Ascending aorta (tissue), 2 donors: ENCODE data around the gene KCTD11. TPM values are rescaled to one million over a fixed set of nuclear protein-coding genes. Genes with fewer than 3 reads are reported as not detected.
A peak's percentile ranks its signal among the peaks of the same experiment; 100 is the strongest.

Experiments
- DNase-seq, 2 donors: peaks; one replicate each; pipeline ENCODE4 v3.0.0-alpha.2; 2019; ENCODE audit warnings: low spot score in 2 of 2
- H3K27ac ChIP-seq, 2 donors: fragments of 200-600 bp; sonication (generic); one replicate each; pipeline ENCODE4 v1.5.1; 2016 to 2017; ENCODE audit warnings: mild to moderate bottlenecking in 1 of 2
- H3K27me3 ChIP-seq: fragments of 200-600 bp; sonication (generic); one replicate; pipeline ENCODE4 v1.5.1; 2017
- H3K36me3 ChIP-seq, 2 donors: fragments of 200-600 bp; sonication (generic); one replicate each; pipeline ENCODE4 v1.5.1; 2016
- H3K4me1 ChIP-seq, 2 donors: fragments of 200-600 bp; sonication (generic); one replicate each; pipeline ENCODE4 v1.5.1; 2016 to 2017; ENCODE audit warnings: mild to moderate bottlenecking in 1 of 2
- H3K4me3 ChIP-seq, 2 donors: fragments of 200-600 bp; sonication (generic); one replicate each; pipeline ENCODE4 v1.5.1; 2016 to 2017; ENCODE audit warnings: mild to moderate bottlenecking in 1 of 2
- H3K9me3 ChIP-seq, 2 donors: fragments of 200-600 bp; sonication (generic); one replicate each; pipeline ENCODE4 v1.5.1; 2016
- CTCF ChIP-seq, 3 experiments: fragments of 200-600 bp in 2 of 3; fragments of 450-650 bp in 1 of 3; sonication (generic) in 2 of 3; IDR thresholded peaks; one replicate each; pipeline ENCODE4 v1.5.1; 2016 to 2019; ENCODE audit warnings: antibody characterized with exemption in 3 of 3, mild to moderate bottlenecking in 1 of 3, moderate library complexity in 1 of 3
- intact Hi-C: fragments of 100-400 bp; cut with DNase I; formaldehyde crosslinking; loops from one replicate; pipeline ENCODE4 v1.15.1; 2023
- total RNA-seq: library from RNA; depleted of rRNA; stranded (reverse); fragments of >200 nt; gene quantifications from one replicate; pipeline ENCODE4 v1.1.0, GENCODE V29; 2016

The KCTD11 gene
- total RNA-seq, 1 donor from 2014 or later: 14.6 TPM

GRCh38 chr17:7308625-7309433 lies 43.1 kb upstream of the KCTD11 start:
- DNase-seq: peak in 1 of 2 donors; percentile 88
- TF ChIP-seq CTCF (IDR thresholded peaks at IDR 0.05): no peak
- Histone ChIP-seq H3K4me1 (peaks cover 6 to 37% of the 10 kb centered on the region in 2 donors), H3K36me3 (peaks cover 43 to 44% of the 10 kb centered on the region in 2 donors), H3K9me3 (no peaks in the 10 kb centered on the region), H3K27ac (peak overlapping the region; percentile 97 to 100), H3K4me3 (peak overlapping the region; percentile 76 to 99), H3K27me3 (no peaks in the 10 kb centered on the region)
- intact Hi-C loops: loop anchor here (2.0 to 5.0 kb wide), 2 partner anchors 42 to 378 kb away; partner anchors contain the start of genes TP53 and WRAP53

GRCh38 chr17:7309628-7310027 lies 42.3 kb upstream of the KCTD11 start:
- peak overlapping the region; percentile 76 to 99 for H3K4me3 ChIP-seq
- intact Hi-C loops: loop anchor here (2.0 to 5.0 kb wide), 2 partner anchors 41 to 378 kb away; partner anchors contain the start of genes TP53 and WRAP53

GRCh38 chr17:7311110-7311705 lies 40.8 kb upstream of the KCTD11 start:
- Histone ChIP-seq H3K27me3 (no peaks in the 10 kb centered on the region), H3K36me3 (peaks cover 46% of the 10 kb centered on the region in 2 donors), H3K4me1 (peaks cover 13 to 48% of the 10 kb centered on the region in 2 donors), H3K9me3 (no peaks in the 10 kb centered on the region), H3K27ac (no peak overlapping the region), H3K4me3 (no peak overlapping the region)
- intact Hi-C loops: no loop called here
- no peak for TF ChIP-seq CTCF (IDR thresholded peaks at IDR 0.05)
- DNase-seq: no peak

More at GRCh38 chr17:7309628-7310027, 42.3 kb upstream of the KCTD11 start:
- Histone ChIP-seq H3K27ac (peak overlapping the region; percentile 97 to 100), H3K27me3 (no peaks in the 10 kb centered on the region), H3K9me3 (no peaks in the 10 kb centered on the region), H3K4me1 (peaks cover 10 to 45% of the 10 kb centered on the region in 2 donors), H3K36me3 (peaks cover 46% of the 10 kb centered on the region in 2 donors)
- no peak for TF ChIP-seq CTCF (IDR thresholded peaks at IDR 0.05)
- no peak for DNase-seq

GRCh38 chr17:7312432-7313087 lies 39.4 kb upstream of the KCTD11 start:
- H3K4me3 ChIP-seq: no peak overlapping the region
- no peak for DNase-seq
- H3K4me1 ChIP-seq: peaks cover 13 to 45% of the 10 kb centered on the region in 2 donors
- H3K9me3 ChIP-seq: no peaks in the 10 kb centered on the region
- H3K27ac ChIP-seq: no peak overlapping the region
- peaks cover 51 to 52% of the 10 kb centered on the region in 2 donors for H3K36me3 ChIP-seq
- no peak for TF ChIP-seq CTCF (IDR thresholded peaks at IDR 0.05)
- intact Hi-C loops: no loop called here
- no peaks in the 10 kb centered on the region for H3K27me3 ChIP-seq

GRCh38 chr17:7313088-7313889 lies 38.7 kb upstream of the KCTD11 start:
- TF ChIP-seq CTCF (IDR thresholded peaks at IDR 0.05): peak in 1 of 3 experiments; percentile 6
- intact Hi-C loops: no loop called here
- Histone ChIP-seq H3K4me1 (peaks cover 13 to 45% of the 10 kb centered on the region in 2 donors), H3K27ac (no peak overlapping the region), H3K27me3 (no peaks in the 10 kb centered on the region), H3K9me3 (no peaks in the 10 kb centered on the region), H3K4me3 (peak overlapping the region in 1 of 2 donors; percentile 6), H3K36me3 (peaks cover 59% of the 10 kb centered on the region in 2 donors)
- no peak for DNase-seq
